GM19238 (cell line): ENCODE data around the gene TYK2.
A peak's percentile ranks its signal among the peaks of the same experiment; 100 is the strongest.

Source experiments
- DNase-seq: peaks from one replicate; pipeline ENCODE4 v3.0.0; 2011; ENCODE audit warnings: low spot score; ENCODE audit not compliant: insufficient read length

TYK2 gene

GRCh38 chr19:10315335-10316214 lies 64.8 kb downstream of the TYK2 start, which contains the start of gene FDX2:
TSS of gene FDX2 (minus strand) at chr19:10316015. CDS start at chr19:10315996, 19 bp downstream.
- DNase-seq, result peak; percentile 95

DNA sequence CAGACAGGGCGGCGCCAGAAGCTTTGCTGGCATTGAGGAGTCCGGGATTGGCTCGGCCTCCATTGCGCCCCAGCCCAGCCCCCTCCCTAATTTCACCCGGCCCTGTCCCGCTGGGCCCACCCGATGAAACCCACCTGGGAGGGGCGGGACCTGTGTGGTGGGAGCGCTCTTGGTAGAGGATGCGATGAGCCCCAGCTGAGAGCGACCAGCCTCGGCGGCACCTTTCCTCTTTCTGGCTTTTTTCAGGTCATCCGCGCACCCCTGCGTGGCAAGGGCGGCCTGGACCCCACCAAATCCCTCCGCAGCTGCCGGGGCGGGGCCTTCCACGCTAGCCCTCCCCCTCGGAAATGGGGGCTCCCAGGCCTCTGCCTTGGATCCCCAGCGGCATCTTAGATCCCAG lies 70.9 kb downstream of the TYK2 start, which contains the start of gene ZGLP1:
ZGLP1 (minus strand) TSS at position 393 of the 400 bp plus-strand sequence.
- DNase-seq, result no peak

GRCh38 chr19:10306327-10306726 lies 74.0 kb downstream of the TYK2 start:
- DNase-seq, result no peak

DNA sequence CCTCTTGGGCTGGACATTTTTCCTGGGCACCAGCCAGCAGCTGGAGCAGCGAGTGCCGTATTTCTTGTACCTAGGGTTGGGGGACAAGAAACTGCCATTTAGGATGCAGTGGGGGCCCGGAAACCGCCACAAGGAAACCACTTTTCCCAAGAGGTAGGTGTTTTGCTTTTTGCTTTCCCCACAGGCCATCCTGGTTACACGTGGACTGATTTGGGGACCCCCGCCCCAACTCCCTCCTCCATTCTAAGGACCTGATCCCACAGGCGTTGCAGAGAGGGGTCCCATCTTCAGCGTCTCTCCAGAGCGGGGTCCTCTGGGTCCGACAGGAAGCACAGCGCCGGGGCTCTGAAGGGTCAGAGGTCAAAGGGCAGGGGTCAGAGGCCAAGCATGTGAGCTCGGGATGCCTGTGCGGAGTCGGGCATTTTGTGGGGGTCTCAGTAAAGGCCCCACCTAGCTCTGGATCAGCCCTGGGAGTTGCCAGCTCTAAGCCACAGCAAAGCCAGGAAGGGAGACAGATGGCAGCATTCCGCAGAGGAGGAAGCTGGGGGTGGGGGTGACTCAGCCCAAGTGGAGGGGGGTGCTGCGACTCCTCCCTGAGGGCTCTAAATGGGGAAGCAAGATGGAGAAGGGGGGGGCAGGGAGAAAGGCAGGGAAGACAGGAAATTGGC lies 75.1 kb downstream of the TYK2 start:
- DNase-seq, result no peak
